Measurements from ENCODE around the gene AGFG2.

Gene AGFG2

DNA sequence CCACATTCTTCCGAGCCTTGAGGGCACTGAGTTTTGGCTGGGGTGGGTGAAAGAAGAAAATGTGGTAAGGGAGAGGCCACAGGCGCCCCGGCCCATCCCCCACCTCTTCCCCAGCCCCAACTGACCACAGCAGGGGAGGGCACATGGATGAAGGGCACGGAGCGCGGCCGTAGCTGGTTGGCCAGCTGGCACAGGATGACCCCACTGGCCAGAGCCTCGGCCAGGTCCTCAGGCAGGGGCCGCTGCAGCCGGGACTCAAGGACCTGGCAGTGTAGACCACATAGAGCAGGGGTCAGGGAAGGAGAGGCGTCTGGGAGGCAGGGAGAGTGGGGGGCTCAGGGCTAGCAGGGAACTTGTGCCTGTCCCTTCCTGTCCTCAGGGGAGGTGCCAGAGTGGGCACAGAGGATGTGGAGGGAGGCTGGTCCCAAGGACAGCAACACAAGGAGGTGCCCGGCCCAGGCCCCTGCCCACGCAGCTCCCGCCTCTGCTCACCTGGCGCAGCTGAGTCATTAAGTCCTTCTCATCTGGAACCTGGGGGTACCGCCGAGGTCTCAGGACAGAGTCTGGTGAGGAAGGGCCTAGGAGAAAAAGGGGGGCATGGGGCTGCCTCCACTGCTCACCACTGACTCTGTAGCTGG, 36.9 kb downstream of the AGFG2 start:
- Histone ChIP-seq H3F3A (ENCODE audit: insufficient read depth, low read length) (no peaks in the 10 kb centered on the region), H3K79me2 (ENCODE audit: low read length) (0 out of 2 replicates have a peak, but pooled peaks cover under 1% of the 10 kb centered on the region), H3K4me1 (ENCODE audit: low read length) (no peaks in the 10 kb centered on the region), H3K9ac (ENCODE audit: low read length) (no peak overlapping the region), H3K4me3 (ENCODE audit: low read length) (no peak overlapping the region), H3K27ac (ENCODE audit: low read length) (no peak overlapping the region), H3K9me3 (replicated peaks; ENCODE audit: insufficient read depth, low read length) (no peaks in the 10 kb centered on the region), H3K27me3 (replicated peaks; ENCODE audit: insufficient read depth, low read length) (no peaks in the 10 kb centered on the region), H2AFZ (ENCODE audit: low read length) (no peak overlapping the region), H3K4me2 (ENCODE audit: low read depth, low read length) (no peak overlapping the region), H3K36me3 (replicated peaks; ENCODE audit: insufficient read depth, low read length) (no peaks in the 10 kb centered on the region), H3K9me2 (replicated peaks; ENCODE audit: insufficient read depth, low read length) (no peaks in the 10 kb centered on the region), H4K20me1 (ENCODE audit: insufficient read depth, low read length) (no peaks in the 10 kb centered on the region)
- no peak for DNase-seq
- TF ChIP-seq EZH2phosphoT487 (IDR thresholded peaks at IDR 0.05; ENCODE audit: low read length) (no peak), EZH2 (optimal IDR thresholded peaks at IDR 0.05; ENCODE audit: low read depth, low read length) (no peak)
- TF ChIP-seq, protein P1, sequence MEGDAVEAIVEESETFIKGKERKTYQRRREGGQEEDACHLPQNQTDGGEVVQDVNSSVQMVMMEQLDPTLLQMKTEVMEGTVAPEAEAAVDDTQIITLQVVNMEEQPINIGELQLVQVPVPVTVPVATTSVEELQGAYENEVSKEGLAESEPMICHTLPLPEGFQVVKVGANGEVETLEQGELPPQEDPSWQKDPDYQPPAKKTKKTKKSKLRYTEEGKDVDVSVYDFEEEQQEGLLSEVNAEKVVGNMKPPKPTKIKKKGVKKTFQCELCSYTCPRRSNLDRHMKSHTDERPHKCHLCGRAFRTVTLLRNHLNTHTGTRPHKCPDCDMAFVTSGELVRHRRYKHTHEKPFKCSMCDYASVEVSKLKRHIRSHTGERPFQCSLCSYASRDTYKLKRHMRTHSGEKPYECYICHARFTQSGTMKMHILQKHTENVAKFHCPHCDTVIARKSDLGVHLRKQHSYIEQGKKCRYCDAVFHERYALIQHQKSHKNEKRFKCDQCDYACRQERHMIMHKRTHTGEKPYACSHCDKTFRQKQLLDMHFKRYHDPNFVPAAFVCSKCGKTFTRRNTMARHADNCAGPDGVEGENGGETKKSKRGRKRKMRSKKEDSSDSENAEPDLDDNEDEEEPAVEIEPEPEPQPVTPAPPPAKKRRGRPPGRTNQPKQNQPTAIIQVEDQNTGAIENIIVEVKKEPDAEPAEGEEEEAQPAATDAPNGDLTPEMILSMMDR (IDR thresholded peaks at IDR 0.05; ENCODE audit: low read length) = no peak

DNA sequence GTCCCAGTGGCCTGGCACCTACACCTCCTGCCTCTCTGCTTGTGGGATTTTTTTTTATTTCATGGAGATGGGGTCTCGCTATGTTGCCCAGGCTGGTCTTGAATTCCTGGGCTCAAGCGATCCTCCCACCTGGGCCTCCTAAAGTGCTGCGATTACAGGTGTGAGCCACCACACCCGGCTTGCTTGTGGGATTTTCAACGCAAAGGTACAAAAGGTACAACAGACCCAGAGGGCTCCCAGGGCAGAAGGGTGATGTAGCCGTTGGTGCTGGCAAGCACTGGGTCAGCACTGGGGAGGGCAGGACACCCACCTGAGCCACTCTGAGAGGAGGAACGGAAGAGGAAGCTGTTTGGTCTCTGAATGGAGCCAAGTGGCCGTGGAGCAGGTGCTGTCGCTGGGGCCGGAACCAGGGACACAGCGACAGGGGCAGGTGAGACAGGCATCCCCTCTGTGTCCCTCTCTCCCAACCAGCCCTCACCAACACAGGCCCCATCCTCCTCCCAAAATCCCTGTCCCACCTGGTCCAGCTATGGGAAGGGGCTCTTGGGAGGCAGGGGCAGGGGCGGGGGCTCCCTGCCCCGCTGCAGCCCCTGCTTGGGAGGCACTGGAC, 37.5 kb downstream of the AGFG2 start:
- H3K36me3 ChIP-seq (replicated peaks; ENCODE audit: insufficient read depth, low read length) = no peaks in the 10 kb centered on the region

DNA sequence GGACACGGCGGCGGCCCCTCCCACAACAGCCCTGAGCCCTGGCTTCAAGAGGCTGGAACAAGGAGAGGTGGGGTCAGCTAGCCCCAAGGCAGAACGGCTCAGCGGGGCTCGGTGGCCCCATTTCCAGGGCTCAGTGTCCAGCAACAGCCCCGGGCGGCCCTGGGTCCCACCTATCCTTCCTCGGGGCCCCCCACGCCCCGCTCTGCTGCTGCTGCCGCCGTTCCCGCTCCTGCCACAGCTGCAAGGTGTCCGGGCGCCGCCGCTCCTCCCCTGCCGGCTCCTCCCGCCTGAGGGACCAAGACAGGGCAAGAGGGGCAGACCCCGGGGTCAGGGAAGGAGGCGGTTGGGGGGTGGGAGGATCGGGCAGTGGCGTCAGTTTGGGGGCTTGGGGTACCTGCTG, 38.1 kb downstream of the AGFG2 start:
- Histone ChIP-seq H4K20me1 (ENCODE audit: insufficient read depth, low read length) (no peaks in the 10 kb centered on the region), H3K9me3 (replicated peaks; ENCODE audit: insufficient read depth, low read length) (no peaks in the 10 kb centered on the region), H3K4me2 (ENCODE audit: low read depth, low read length) (no peak overlapping the region), H3K4me1 (ENCODE audit: low read length) (no peaks in the 10 kb centered on the region), H3K9me2 (replicated peaks; ENCODE audit: insufficient read depth, low read length) (no peaks in the 10 kb centered on the region), H3K9ac (ENCODE audit: low read length) (no peak overlapping the region), H3K4me3 (ENCODE audit: low read length) (no peak overlapping the region), H3F3A (ENCODE audit: insufficient read depth, low read length) (no peaks in the 10 kb centered on the region), H3K27me3 (replicated peaks; ENCODE audit: insufficient read depth, low read length) (no peaks in the 10 kb centered on the region), H3K36me3 (replicated peaks; ENCODE audit: insufficient read depth, low read length) (no peaks in the 10 kb centered on the region), H2AFZ (ENCODE audit: low read length) (no peak overlapping the region), H3K27ac (ENCODE audit: low read length) (no peak overlapping the region), H3K79me2 (ENCODE audit: low read length) (peaks cover 4% of the 10 kb centered on the region)
- DNase-seq = no peak
- TF ChIP-seq EZH2 (optimal IDR thresholded peaks at IDR 0.05; ENCODE audit: low read depth, low read length) (no peak), EZH2phosphoT487 (IDR thresholded peaks at IDR 0.05; ENCODE audit: low read length) (no peak)
- TF ChIP-seq, protein P1 (IDR thresholded peaks at IDR 0.05; ENCODE audit: low read length) = no peak

More for the DNA sequence above, 37.5 kb downstream of the AGFG2 start:
- no peak for DNase-seq
- Histone ChIP-seq H3K4me1 (ENCODE audit: low read length) (no peaks in the 10 kb centered on the region), H3K9ac (ENCODE audit: low read length) (no peak overlapping the region), H3K4me3 (ENCODE audit: low read length) (no peak overlapping the region), H2AFZ (ENCODE audit: low read length) (no peak overlapping the region), H3K9me3 (replicated peaks; ENCODE audit: insufficient read depth, low read length) (no peaks in the 10 kb centered on the region), H3K9me2 (replicated peaks; ENCODE audit: insufficient read depth, low read length) (no peaks in the 10 kb centered on the region), H4K20me1 (ENCODE audit: insufficient read depth, low read length) (no peaks in the 10 kb centered on the region), H3K27me3 (replicated peaks; ENCODE audit: insufficient read depth, low read length) (no peaks in the 10 kb centered on the region), H3K79me2 (ENCODE audit: low read length) (0 out of 2 replicates have a peak, but pooled peaks cover 3% of the 10 kb centered on the region), H3K4me2 (ENCODE audit: low read depth, low read length) (no peak overlapping the region), H3F3A (ENCODE audit: insufficient read depth, low read length) (no peaks in the 10 kb centered on the region), H3K27ac (ENCODE audit: low read length) (no peak overlapping the region)
- TF ChIP-seq, protein P1 (IDR thresholded peaks at IDR 0.05; ENCODE audit: low read length) = no peak
- no peak for TF ChIP-seq EZH2phosphoT487 (IDR thresholded peaks at IDR 0.05; ENCODE audit: low read length)
- TF ChIP-seq EZH2 (optimal IDR thresholded peaks at IDR 0.05; ENCODE audit: low read depth, low read length) = no peak
